HEK293 (cell line): Measurements from ENCODE around the gene BICC1.

Source experiments
- GLI2 ChIP-seq: fragments of 450-650 bp; formaldehyde crosslinking; IDR thresholded peaks from 2 replicates; pipeline ENCODE4; 2017; ENCODE audit warnings: missing biosample characterization, missing genetic modification characterization, low read depth, borderline replicate concordance
- GLIS1 ChIP-seq: fragments of 450-650 bp; formaldehyde crosslinking; IDR thresholded peaks from 2 replicates; pipeline ENCODE4 v1.5.1; 2016; ENCODE audit warnings: missing biosample characterization, missing genetic modification characterization
- KLF16 ChIP-seq: fragments of 450-650 bp; formaldehyde crosslinking; IDR thresholded peaks from 2 replicates; pipeline ENCODE4 v1.5.1; 2017; ENCODE audit warnings: missing biosample characterization, missing genetic modification characterization
- KLF9 ChIP-seq: fragments of 450-650 bp; formaldehyde crosslinking; IDR thresholded peaks from 2 replicates; pipeline ENCODE4 v1.5.1; 2016; ENCODE audit warnings: missing biosample characterization, missing genetic modification characterization, low read depth
- SALL2 ChIP-seq: fragments of 450-650 bp; formaldehyde crosslinking; IDR thresholded peaks from 2 replicates; pipeline ENCODE4 v1.5.0; 2017; ENCODE audit warnings: missing biosample characterization, mild to moderate bottlenecking, missing genetic modification characterization, borderline replicate concordance
- YY1 ChIP-seq: fragments of 450-650 bp; formaldehyde crosslinking; IDR thresholded peaks from 2 replicates; pipeline ENCODE4 v1.5.1; 2018; ENCODE audit warnings: missing biosample characterization, missing genetic modification characterization
- ZFP3 ChIP-seq: fragments of 450-650 bp; formaldehyde crosslinking; IDR thresholded peaks from 2 replicates; pipeline ENCODE4 v1.5.1; 2016; ENCODE audit warnings: low read depth, missing biosample characterization, missing genetic modification characterization
- ZNF121 ChIP-seq: fragments of 450-650 bp; formaldehyde crosslinking; IDR thresholded peaks from 2 replicates; pipeline ENCODE4 v1.5.1; 2016; ENCODE audit warnings: missing biosample characterization, missing genetic modification characterization
- ZNF140 ChIP-seq: fragments of 450-650 bp; formaldehyde crosslinking; IDR thresholded peaks from 2 replicates; pipeline ENCODE4 v1.5.1; 2016; ENCODE audit warnings: missing biosample characterization, missing genetic modification characterization
- ZNF19 ChIP-seq: fragments of 450-650 bp; formaldehyde crosslinking; IDR thresholded peaks from 2 replicates; pipeline ENCODE4; 2016; ENCODE audit warnings: missing biosample characterization, missing genetic modification characterization, low read depth
- ZNF214 ChIP-seq: fragments of 450-650 bp; formaldehyde crosslinking; IDR thresholded peaks from 2 replicates; pipeline ENCODE4 v1.5.1; 2017; ENCODE audit warnings: missing biosample characterization, mild to moderate bottlenecking, missing genetic modification characterization, borderline replicate concordance
- ZNF311 ChIP-seq: fragments of 450-650 bp; formaldehyde crosslinking; IDR thresholded peaks from 2 replicates; pipeline ENCODE4 v1.5.1; 2017; ENCODE audit warnings: missing biosample characterization, missing genetic modification characterization, borderline replicate concordance
- ZNF544 ChIP-seq: fragments of 450-650 bp; formaldehyde crosslinking; IDR thresholded peaks from 2 replicates; pipeline ENCODE4 v1.5.0; 2017; ENCODE audit warnings: missing biosample characterization, missing genetic modification characterization
- ZNF548 ChIP-seq: fragments of 450-650 bp; formaldehyde crosslinking; IDR thresholded peaks from 2 replicates; pipeline ENCODE4 v1.5.1; 2016; ENCODE audit warnings: missing biosample characterization, missing genetic modification characterization
- ZNF555 ChIP-seq: fragments of 450-650 bp; formaldehyde crosslinking; conservative IDR thresholded peaks from 2 replicates; pipeline ENCODE4 v1.5.1; 2017; ENCODE audit warnings: missing biosample characterization, mild to moderate bottlenecking, missing genetic modification characterization, inconsistent platforms
- ZNF558 ChIP-seq: fragments of 450-650 bp; formaldehyde crosslinking; IDR thresholded peaks from 2 replicates; pipeline ENCODE4 v1.5.1; 2016; ENCODE audit warnings: missing biosample characterization, missing genetic modification characterization
- ZNF600 ChIP-seq: fragments of 450-650 bp; formaldehyde crosslinking; IDR thresholded peaks from 2 replicates; pipeline ENCODE4 v1.5.1; 2016; ENCODE audit warnings: missing biosample characterization, missing genetic modification characterization
- ZNF610 ChIP-seq: fragments of 450-650 bp; formaldehyde crosslinking; IDR thresholded peaks from 2 replicates; pipeline ENCODE4 v1.5.1; 2016; ENCODE audit warnings: missing biosample characterization, missing genetic modification characterization, borderline replicate concordance
- ZNF629 ChIP-seq: fragments of 450-650 bp; formaldehyde crosslinking; IDR thresholded peaks from 2 replicates; pipeline ENCODE4 v1.5.1; 2017; ENCODE audit warnings: missing biosample characterization, missing genetic modification characterization
- ZNF658 ChIP-seq: fragments of 450-650 bp; formaldehyde crosslinking; IDR thresholded peaks from 2 replicates; pipeline ENCODE4; 2016; ENCODE audit warnings: missing biosample characterization, missing genetic modification characterization
- ZNF677 ChIP-seq: fragments of 450-650 bp; IDR thresholded peaks from 2 replicates; pipeline ENCODE4 v1.5.0; 2018; ENCODE audit warnings: missing biosample characterization, mild to moderate bottlenecking, missing genetic modification characterization, moderate library complexity
- ZNF701 ChIP-seq: fragments of 450-650 bp; formaldehyde crosslinking; IDR thresholded peaks from 2 replicates; pipeline ENCODE4 v1.5.1; 2016; ENCODE audit warnings: missing biosample characterization, missing genetic modification characterization
- ZNF785 ChIP-seq: fragments of 450-650 bp; formaldehyde crosslinking; IDR thresholded peaks from 2 replicates; pipeline ENCODE4 v1.5.1; 2016; ENCODE audit warnings: missing biosample characterization, missing genetic modification characterization
- TF ChIP-seq, protein P1 (sequence below): fragments of 450-650 bp; formaldehyde crosslinking; IDR thresholded peaks from 2 replicates; pipeline ENCODE4 v1.5.1; 2017; ENCODE audit warnings: missing biosample characterization, missing genetic modification characterization
- TF ChIP-seq, protein P2 (sequence below): fragments of 450-650 bp; formaldehyde crosslinking; IDR thresholded peaks from 2 replicates; pipeline ENCODE4 v1.5.1; 2016; ENCODE audit warnings: missing biosample characterization, missing genetic modification characterization, borderline replicate concordance
- TF ChIP-seq, protein P3 (sequence below): fragments of 450-650 bp; formaldehyde crosslinking; IDR thresholded peaks from 2 replicates; pipeline ENCODE4 v1.5.1; 2016; ENCODE audit warnings: missing biosample characterization, missing genetic modification characterization, low read depth
- TF ChIP-seq, protein P4 (sequence below): fragments of 450-650 bp; formaldehyde crosslinking; conservative IDR thresholded peaks from 2 replicates; pipeline ENCODE4 v1.5.1; 2016; ENCODE audit warnings: low read depth, missing biosample characterization, missing genetic modification characterization
- TF ChIP-seq, protein P5 (sequence below): sonication (generic); formaldehyde crosslinking; IDR thresholded peaks from 2 replicates; pipeline ENCODE4 v1.8.1; 2022; ENCODE audit warnings: mild to moderate bottlenecking, moderate library complexity, missing genetic modification reagents

The BICC1 gene

DNA sequence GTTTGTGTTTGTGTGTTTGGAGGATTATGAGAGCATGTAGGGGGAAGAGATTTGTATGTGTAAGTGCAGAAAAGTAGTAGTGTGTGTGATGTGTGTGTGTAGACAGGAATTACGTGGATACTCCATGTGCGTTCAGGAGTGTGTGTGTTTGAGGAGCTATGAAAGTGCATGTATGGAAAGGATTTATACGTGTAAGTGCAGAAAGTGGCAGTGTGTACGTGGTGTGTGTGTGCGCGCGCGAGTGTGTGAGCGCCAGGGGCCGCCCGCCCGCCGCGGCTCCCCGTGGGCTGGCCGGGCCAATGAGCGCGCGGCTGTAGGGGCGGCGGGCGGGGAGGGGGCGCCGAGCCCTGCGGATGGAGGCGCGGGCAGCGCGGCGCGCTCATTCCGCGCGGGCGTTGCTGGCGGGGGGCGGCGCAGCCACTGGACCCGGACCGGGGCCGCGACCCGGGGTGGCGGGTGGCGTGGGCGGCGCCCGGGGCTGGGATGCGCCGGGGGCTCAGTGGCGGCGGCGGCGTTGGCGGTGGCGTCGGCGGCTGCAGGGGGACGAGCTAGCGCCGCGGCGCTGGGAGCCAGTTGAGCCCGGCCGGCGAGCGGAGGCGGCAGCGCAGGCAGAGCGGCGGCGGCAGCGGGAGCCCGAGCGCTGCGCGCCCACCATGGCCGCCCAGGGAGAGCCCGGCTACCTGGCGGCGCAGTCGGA, at the start of gene BICC1 (continued):
- TF ChIP-seq, protein P1, sequence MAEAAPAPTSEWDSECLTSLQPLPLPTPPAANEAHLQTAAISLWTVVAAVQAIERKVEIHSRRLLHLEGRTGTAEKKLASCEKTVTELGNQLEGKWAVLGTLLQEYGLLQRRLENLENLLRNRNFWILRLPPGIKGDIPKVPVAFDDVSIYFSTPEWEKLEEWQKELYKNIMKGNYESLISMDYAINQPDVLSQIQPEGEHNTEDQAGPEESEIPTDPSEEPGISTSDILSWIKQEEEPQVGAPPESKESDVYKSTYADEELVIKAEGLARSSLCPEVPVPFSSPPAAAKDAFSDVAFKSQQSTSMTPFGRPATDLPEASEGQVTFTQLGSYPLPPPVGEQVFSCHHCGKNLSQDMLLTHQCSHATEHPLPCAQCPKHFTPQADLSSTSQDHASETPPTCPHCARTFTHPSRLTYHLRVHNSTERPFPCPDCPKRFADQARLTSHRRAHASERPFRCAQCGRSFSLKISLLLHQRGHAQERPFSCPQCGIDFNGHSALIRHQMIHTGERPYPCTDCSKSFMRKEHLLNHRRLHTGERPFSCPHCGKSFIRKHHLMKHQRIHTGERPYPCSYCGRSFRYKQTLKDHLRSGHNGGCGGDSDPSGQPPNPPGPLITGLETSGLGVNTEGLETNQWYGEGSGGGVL (tag by site-specific recombination) = peak; percentile 50; the same call in 1 of the 2 replicates
- TF ChIP-seq ZNF558 (tag by site-specific recombination) = no peak
- 0 out of 2 replicates have a peak, but pooled peaks have one; percentile 19 for TF ChIP-seq GLIS1
- TF ChIP-seq, protein P2, sequence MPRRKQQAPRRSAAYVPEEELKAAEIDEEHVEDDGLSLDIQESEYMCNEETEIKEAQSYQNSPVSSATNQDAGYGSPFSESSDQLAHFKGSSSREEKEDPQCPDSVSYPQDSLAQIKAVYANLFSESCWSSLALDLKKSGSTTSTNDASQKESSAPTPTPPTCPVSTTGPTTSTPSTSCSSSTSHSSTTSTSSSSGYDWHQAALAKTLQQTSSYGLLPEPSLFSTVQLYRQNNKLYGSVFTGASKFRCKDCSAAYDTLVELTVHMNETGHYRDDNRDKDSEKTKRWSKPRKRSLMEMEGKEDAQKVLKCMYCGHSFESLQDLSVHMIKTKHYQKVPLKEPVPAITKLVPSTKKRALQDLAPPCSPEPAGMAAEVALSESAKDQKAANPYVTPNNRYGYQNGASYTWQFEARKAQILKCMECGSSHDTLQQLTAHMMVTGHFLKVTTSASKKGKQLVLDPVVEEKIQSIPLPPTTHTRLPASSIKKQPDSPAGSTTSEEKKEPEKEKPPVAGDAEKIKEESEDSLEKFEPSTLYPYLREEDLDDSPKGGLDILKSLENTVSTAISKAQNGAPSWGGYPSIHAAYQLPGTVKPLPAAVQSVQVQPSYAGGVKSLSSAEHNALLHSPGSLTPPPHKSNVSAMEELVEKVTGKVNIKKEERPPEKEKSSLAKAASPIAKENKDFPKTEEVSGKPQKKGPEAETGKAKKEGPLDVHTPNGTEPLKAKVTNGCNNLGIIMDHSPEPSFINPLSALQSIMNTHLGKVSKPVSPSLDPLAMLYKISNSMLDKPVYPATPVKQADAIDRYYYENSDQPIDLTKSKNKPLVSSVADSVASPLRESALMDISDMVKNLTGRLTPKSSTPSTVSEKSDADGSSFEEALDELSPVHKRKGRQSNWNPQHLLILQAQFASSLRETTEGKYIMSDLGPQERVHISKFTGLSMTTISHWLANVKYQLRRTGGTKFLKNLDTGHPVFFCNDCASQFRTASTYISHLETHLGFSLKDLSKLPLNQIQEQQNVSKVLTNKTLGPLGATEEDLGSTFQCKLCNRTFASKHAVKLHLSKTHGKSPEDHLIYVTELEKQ (tag by site-specific recombination) = 0 out of 2 replicates have a peak, but pooled peaks have one; percentile 18
- peak; percentile 48; the same call in 1 of the 2 replicates for TF ChIP-seq ZNF610 (tag by site-specific recombination)
- TF ChIP-seq, protein P3, sequence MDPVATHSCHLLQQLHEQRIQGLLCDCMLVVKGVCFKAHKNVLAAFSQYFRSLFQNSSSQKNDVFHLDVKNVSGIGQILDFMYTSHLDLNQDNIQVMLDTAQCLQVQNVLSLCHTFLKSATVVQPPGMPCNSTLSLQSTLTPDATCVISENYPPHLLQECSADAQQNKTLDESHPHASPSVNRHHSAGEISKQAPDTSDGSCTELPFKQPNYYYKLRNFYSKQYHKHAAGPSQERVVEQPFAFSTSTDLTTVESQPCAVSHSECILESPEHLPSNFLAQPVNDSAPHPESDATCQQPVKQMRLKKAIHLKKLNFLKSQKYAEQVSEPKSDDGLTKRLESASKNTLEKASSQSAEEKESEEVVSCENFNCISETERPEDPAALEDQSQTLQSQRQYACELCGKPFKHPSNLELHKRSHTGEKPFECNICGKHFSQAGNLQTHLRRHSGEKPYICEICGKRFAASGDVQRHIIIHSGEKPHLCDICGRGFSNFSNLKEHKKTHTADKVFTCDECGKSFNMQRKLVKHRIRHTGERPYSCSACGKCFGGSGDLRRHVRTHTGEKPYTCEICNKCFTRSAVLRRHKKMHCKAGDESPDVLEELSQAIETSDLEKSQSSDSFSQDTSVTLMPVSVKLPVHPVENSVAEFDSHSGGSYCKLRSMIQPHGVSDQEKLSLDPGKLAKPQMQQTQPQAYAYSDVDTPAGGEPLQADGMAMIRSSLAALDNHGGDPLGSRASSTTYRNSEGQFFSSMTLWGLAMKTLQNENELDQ (tag by site-specific recombination) = no peak
- no peak for TF ChIP-seq ZFP3 (tag by site-specific recombination)
- no peak for TF ChIP-seq YY1 (tag by site-specific recombination)
- TF ChIP-seq KLF9 (tag by site-specific recombination) = no peak
- TF ChIP-seq ZNF677 (tag by site-specific recombination) = 0 out of 2 replicates have a peak, but pooled peaks have one; percentile 24
- TF ChIP-seq, protein P4, sequence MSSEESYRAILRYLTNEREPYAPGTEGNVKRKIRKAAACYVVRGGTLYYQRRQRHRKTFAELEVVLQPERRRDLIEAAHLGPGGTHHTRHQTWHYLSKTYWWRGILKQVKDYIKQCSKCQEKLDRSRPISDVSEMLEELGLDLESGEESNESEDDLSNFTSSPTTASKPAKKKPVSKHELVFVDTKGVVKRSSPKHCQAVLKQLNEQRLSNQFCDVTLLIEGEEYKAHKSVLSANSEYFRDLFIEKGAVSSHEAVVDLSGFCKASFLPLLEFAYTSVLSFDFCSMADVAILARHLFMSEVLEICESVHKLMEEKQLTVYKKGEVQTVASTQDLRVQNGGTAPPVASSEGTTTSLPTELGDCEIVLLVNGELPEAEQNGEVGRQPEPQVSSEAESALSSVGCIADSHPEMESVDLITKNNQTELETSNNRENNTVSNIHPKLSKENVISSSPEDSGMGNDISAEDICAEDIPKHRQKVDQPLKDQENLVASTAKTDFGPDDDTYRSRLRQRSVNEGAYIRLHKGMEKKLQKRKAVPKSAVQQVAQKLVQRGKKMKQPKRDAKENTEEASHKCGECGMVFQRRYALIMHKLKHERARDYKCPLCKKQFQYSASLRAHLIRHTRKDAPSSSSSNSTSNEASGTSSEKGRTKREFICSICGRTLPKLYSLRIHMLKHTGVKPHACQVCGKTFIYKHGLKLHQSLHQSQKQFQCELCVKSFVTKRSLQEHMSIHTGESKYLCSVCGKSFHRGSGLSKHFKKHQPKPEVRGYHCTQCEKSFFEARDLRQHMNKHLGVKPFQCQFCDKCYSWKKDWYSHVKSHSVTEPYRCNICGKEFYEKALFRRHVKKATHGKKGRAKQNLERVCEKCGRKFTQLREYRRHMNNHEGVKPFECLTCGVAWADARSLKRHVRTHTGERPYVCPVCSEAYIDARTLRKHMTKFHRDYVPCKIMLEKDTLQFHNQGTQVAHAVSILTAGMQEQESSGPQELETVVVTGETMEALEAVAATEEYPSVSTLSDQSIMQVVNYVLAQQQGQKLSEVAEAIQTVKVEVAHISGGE (tag by site-specific recombination) = no peak; the same call in 1 of the 2 replicates
- TF ChIP-seq GLI2 (tag by site-specific recombination) = no peak
- TF ChIP-seq ZNF311 (tag by site-specific recombination) = no peak
- TF ChIP-seq, protein P5, sequence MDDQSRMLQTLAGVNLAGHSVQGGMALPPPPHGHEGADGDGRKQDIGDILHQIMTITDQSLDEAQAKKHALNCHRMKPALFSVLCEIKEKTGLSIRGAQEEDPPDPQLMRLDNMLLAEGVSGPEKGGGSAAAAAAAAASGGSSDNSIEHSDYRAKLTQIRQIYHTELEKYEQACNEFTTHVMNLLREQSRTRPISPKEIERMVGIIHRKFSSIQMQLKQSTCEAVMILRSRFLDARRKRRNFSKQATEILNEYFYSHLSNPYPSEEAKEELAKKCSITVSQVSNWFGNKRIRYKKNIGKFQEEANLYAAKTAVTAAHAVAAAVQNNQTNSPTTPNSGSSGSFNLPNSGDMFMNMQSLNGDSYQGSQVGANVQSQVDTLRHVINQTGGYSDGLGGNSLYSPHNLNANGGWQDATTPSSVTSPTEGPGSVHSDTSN = no peak
- no peak for TF ChIP-seq ZNF121 (tag by site-specific recombination)
- no peak for TF ChIP-seq ZNF658 (tag by site-specific recombination)
- TF ChIP-seq ZNF785 (tag by site-specific recombination) = no peak
- TF ChIP-seq ZNF140 = no peak
- TF ChIP-seq ZNF19 (tag by site-specific recombination) = no peak
- no peak for TF ChIP-seq SALL2
- no peak for TF ChIP-seq ZNF555 (tag by site-specific recombination)
- 0 out of 2 replicates have a peak, but pooled peaks have one; percentile 18 for TF ChIP-seq ZNF629
- no peak for TF ChIP-seq ZNF701
- peak; percentile 95 for TF ChIP-seq ZNF600 (tag by site-specific recombination)
- TF ChIP-seq ZNF214 (tag by site-specific recombination) = no peak
- TF ChIP-seq ZNF548 = no peak
- TF ChIP-seq ZNF544 (tag by site-specific recombination) = no peak
- TF ChIP-seq KLF16 (tag by site-specific recombination) = no peak
